Left colon (tissue), 2 donors: ENCODE data around the gene VEGFA. TPM values are rescaled to one million over a fixed set of nuclear protein-coding genes. Genes with fewer than 3 reads are reported as not detected.

Experiments
- ATAC-seq: fragments of 200-7000 bp; cut with Tn5 transposase; one replicate; pipeline ENCODE4 v1.9.1; 2020; ENCODE audit warnings: mild to moderate bottlenecking, moderate library complexity
- DNase-seq, 2 donors: peaks; one replicate each; pipeline ENCODE4 v3.0.0-alpha.2; 2020
- intact Hi-C, 2 donors: fragments of 100-400 bp; cut with DNase I in 1 of 2; cut with micrococcal nuclease in 1 of 2; formaldehyde crosslinking; loops; one replicate each; pipeline versions ENCODE4 v1.11.2 to v1.14.0; 2022; cut with DNase I, micrococcal nuclease
- total RNA-seq, 2 donors: library from RNA; stranded (reverse); fragmentation: NEBNext Ultra II Directional; extraction: Animal tissue kit (Norgen Biotek cat#: 25700); gene quantifications; one replicate each; pipeline ENCODE4 v1.2.1, GENCODE V29; 2021
- donor health status: DM: no; HTN: no; CAD: no.
- donor health status: DM: yes; HTN: yes; CAD: no.

The VEGFA gene
- total RNA-seq, 2 donors from 2014 or later, result 107 to 110 TPM

- intact Hi-C loops, result no loop called here
- DNase-seq (no peak), ATAC-seq (no peak)
These were observed 23.3 kb downstream of the VEGFA start for GRCh38 chr6:43793154-43793874.

GRCh38 chr6:43793875-43794242, 23.8 kb downstream of the VEGFA start:
- ATAC-seq, result no peak
- intact Hi-C loops, result no loop called here
- no peak for DNase-seq

- DNase-seq (no peak), ATAC-seq (no peak)
- intact Hi-C loops, result no loop called here
These were observed 25.4 kb downstream of the VEGFA start for GRCh38 chr6:43795421-43795820.

GRCh38 chr6:43796168-43796567, 26.2 kb downstream of the VEGFA start:
- intact Hi-C loops, result no loop called here
- ATAC-seq, result no peak
- no peak for DNase-seq

GRCh38 chr6:43796903-43797890, 27.2 kb downstream of the VEGFA start:
- DNase-seq, result no peak
- intact Hi-C loops, result no loop called here
- ATAC-seq, result no peak

- intact Hi-C loops, result no loop called here
- ATAC-seq (no peak), DNase-seq (no peak)
These were observed 27.9 kb downstream of the VEGFA start for GRCh38 chr6:43797919-43798318.

GRCh38 chr6:43798688-43799444, 28.9 kb downstream of the VEGFA start:
- DNase-seq (peak; percentile 79 to 96), ATAC-seq (peak; percentile 95)
- intact Hi-C loops, result no loop called here

- DNase-seq (no peak), ATAC-seq (peak; percentile 7)
- intact Hi-C loops, result no loop called here
These were observed 29.7 kb downstream of the VEGFA start for GRCh38 chr6:43799551-43800297.

- DNase-seq (no peak), ATAC-seq (no peak)
- intact Hi-C loops, result no loop called here
These were observed 30.2 kb downstream of the VEGFA start for GRCh38 chr6:43800298-43800623.

- intact Hi-C loops, result no loop called here
- DNase-seq (no peak), ATAC-seq (no peak)
These were observed 30.9 kb downstream of the VEGFA start for GRCh38 chr6:43800746-43801494.

- ATAC-seq (no peak), DNase-seq (no peak)
- intact Hi-C loops, result no loop called here
These were observed 31.6 kb downstream of the VEGFA start for GRCh38 chr6:43801495-43802181.

GRCh38 chr6:43803055-43803782, 33.2 kb downstream of the VEGFA start:
- DNase-seq, result no peak
- intact Hi-C loops, result no loop called here
- ATAC-seq, result no peak

- ATAC-seq (peak; percentile 19), DNase-seq (no peak)
- intact Hi-C loops, result no loop called here
These were observed 34.0 kb downstream of the VEGFA start for GRCh38 chr6:43803783-43804549.

GRCh38 chr6:43804550-43805223, 34.7 kb downstream of the VEGFA start:
- DNase-seq, result peak; percentile 66 to 86
- peak; percentile 63 for ATAC-seq
- intact Hi-C loops, result no loop called here

GRCh38 chr6:43805699-43806042, 35.7 kb downstream of the VEGFA start:
- ATAC-seq, result no peak
- intact Hi-C loops, result no loop called here
- DNase-seq, result no peak
